WTC11 (cell line): ENCODE measurements around the gene PRKCE. TPM values are rescaled to one million over a fixed set of nuclear protein-coding genes. Genes with fewer than 3 reads are reported as not detected.

Experiments used
- ATAC-seq: fragments of 200-7000 bp; cut with Tn5 transposase; 2 replicates; pipeline ENCODE4 v1.10.0; 2021; ENCODE audit warnings: mild to moderate bottlenecking, moderate library complexity
- CTCF ChIA-PET: fragments of 300-600 bp; sonication (Branson Sonifier 250); formaldehyde crosslinking; loops from one replicate; lab custom pipeline; 2021; ENCODE audit warnings: antibody characterized with exemption; lab: Charles Lee
- POLR2A ChIA-PET: fragments of 350-600 bp; sonication (Branson Sonifier 250); formaldehyde crosslinking; loops from one replicate; lab custom pipeline; 2021; ENCODE audit warnings: antibody characterized with exemption; lab: Charles Lee
- DNase-seq: peaks from one replicate; pipeline ENCODE4 v3.0.0; 2021; ENCODE audit warnings: low spot score
- H3K27ac Mint-ChIP-seq: 2 replicates; pipeline ENCODE4 v1.8.0; 2021; ENCODE audit warnings: mixed read lengths
- H3K27me3 Mint-ChIP-seq: 2 replicates; pipeline ENCODE4 v1.8.0; 2021; ENCODE audit warnings: low read depth, mild to moderate bottlenecking, moderate library complexity, mixed read lengths
- H3K36me3 Mint-ChIP-seq: 2 replicates; pipeline ENCODE4 v1.8.0; 2021; ENCODE audit warnings: mixed read lengths
- H3K4me1 Mint-ChIP-seq: 2 replicates; pipeline ENCODE4 v1.8.0; 2022; ENCODE audit warnings: mixed read lengths
- H3K4me3 Mint-ChIP-seq: 2 replicates; pipeline ENCODE4 v1.8.0; 2021; ENCODE audit warnings: mild to moderate bottlenecking, moderate library complexity, mixed read lengths
- H3K9me3 Mint-ChIP-seq: 2 replicates; pipeline ENCODE4 v1.8.0; 2021; ENCODE audit warnings: mixed read lengths
- CREM ChIP-seq: sonication (generic); formaldehyde crosslinking; IDR thresholded peaks from 2 replicates; pipeline ENCODE4 v1.8.1; 2022; ENCODE audit warnings: mild to moderate bottlenecking, missing genetic modification reagents, moderate library complexity
- ESRRA ChIP-seq: sonication (generic); formaldehyde crosslinking; IDR thresholded peaks from 2 replicates; pipeline ENCODE4 v1.8.1; 2022; ENCODE audit warnings: mild to moderate bottlenecking, missing genetic modification reagents, borderline replicate concordance
- ETV6 ChIP-seq: sonication (generic); formaldehyde crosslinking; IDR thresholded peaks from 2 replicates; pipeline ENCODE4 v1.8.1; 2022; ENCODE audit warnings: mild to moderate bottlenecking, missing genetic modification reagents
- JUN ChIP-seq: sonication (generic); formaldehyde crosslinking; IDR thresholded peaks from 2 replicates; pipeline ENCODE4 v1.8.0; 2023; ENCODE audit warnings: mild to moderate bottlenecking, missing genetic modification reagents
- ZNF121 ChIP-seq: sonication (generic); formaldehyde crosslinking; IDR thresholded peaks from 2 replicates; pipeline ENCODE4 v1.8.0; 2023; ENCODE audit warnings: missing genetic modification reagents
- ZNF138 ChIP-seq: sonication (generic); formaldehyde crosslinking; conservative IDR thresholded peaks from 2 replicates; pipeline ENCODE4 v1.8.1; 2022; ENCODE audit warnings: mild to moderate bottlenecking, moderate library complexity, missing genetic modification reagents
- total RNA-seq: library from RNA; stranded (reverse); gene quantifications from 3 replicates; pipeline ENCODE4 v1.2.3, GENCODE V29; 2021
- TF ChIP-seq, protein P1 (sequence below): sonication (generic); formaldehyde crosslinking; IDR thresholded peaks from 2 replicates; pipeline ENCODE4 v1.8.0; 2022; ENCODE audit warnings: missing genetic modification reagents
- TF ChIP-seq, protein P2 (sequence below): sonication (generic); formaldehyde crosslinking; IDR thresholded peaks from 2 replicates; pipeline ENCODE4 v1.8.1; 2023; ENCODE audit warnings: mild to moderate bottlenecking, missing genetic modification reagents, borderline replicate concordance
- TF ChIP-seq, protein P3 (sequence below): sonication (generic); formaldehyde crosslinking; IDR thresholded peaks from 2 replicates; pipeline ENCODE4 v1.8.0; 2023; ENCODE audit warnings: missing genetic modification reagents

PRKCE gene
- total RNA-seq, 1 experiment from 2014 or later: 5.8 TPM

- Mint-ChIP-seq H3K4me1 (peaks cover 11% of the 10 kb centered on the region), H3K36me3 (no peaks in the 10 kb centered on the region), H3K4me3 (no peak overlapping the region), H3K27ac (no peak overlapping the region; the same call in 1 of the 2 replicates), H3K9me3 (no peaks in the 10 kb centered on the region), H3K27me3 (no peaks in the 10 kb centered on the region)
- ATAC-seq (no peak), DNase-seq (no peak)
- TF ChIP-seq, protein P1, sequence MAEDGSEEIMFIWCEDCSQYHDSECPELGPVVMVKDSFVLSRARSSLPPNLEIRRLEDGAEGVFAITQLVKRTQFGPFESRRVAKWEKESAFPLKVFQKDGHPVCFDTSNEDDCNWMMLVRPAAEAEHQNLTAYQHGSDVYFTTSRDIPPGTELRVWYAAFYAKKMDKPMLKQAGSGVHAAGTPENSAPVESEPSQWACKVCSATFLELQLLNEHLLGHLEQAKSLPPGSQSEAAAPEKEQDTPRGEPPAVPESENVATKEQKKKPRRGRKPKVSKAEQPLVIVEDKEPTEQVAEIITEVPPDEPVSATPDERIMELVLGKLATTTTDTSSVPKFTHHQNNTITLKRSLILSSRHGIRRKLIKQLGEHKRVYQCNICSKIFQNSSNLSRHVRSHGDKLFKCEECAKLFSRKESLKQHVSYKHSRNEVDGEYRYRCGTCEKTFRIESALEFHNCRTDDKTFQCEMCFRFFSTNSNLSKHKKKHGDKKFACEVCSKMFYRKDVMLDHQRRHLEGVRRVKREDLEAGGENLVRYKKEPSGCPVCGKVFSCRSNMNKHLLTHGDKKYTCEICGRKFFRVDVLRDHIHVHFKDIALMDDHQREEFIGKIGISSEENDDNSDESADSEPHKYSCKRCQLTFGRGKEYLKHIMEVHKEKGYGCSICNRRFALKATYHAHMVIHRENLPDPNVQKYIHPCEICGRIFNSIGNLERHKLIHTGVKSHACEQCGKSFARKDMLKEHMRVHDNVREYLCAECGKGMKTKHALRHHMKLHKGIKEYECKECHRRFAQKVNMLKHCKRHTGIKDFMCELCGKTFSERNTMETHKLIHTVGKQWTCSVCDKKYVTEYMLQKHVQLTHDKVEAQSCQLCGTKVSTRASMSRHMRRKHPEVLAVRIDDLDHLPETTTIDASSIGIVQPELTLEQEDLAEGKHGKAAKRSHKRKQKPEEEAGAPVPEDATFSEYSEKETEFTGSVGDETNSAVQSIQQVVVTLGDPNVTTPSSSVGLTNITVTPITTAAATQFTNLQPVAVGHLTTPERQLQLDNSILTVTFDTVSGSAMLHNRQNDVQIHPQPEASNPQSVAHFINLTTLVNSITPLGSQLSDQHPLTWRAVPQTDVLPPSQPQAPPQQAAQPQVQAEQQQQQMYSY: peak; percentile 74
- TF ChIP-seq ETV6 (CRISPR knock-in tag) (no peak), JUN (CRISPR knock-in tag) (no peak), CREM (CRISPR knock-in tag) (no peak), ZNF138 (no peak), ESRRA (CRISPR knock-in tag) (no peak), ZNF121 (CRISPR knock-in tag) (no peak)
- TF ChIP-seq, protein P2, sequence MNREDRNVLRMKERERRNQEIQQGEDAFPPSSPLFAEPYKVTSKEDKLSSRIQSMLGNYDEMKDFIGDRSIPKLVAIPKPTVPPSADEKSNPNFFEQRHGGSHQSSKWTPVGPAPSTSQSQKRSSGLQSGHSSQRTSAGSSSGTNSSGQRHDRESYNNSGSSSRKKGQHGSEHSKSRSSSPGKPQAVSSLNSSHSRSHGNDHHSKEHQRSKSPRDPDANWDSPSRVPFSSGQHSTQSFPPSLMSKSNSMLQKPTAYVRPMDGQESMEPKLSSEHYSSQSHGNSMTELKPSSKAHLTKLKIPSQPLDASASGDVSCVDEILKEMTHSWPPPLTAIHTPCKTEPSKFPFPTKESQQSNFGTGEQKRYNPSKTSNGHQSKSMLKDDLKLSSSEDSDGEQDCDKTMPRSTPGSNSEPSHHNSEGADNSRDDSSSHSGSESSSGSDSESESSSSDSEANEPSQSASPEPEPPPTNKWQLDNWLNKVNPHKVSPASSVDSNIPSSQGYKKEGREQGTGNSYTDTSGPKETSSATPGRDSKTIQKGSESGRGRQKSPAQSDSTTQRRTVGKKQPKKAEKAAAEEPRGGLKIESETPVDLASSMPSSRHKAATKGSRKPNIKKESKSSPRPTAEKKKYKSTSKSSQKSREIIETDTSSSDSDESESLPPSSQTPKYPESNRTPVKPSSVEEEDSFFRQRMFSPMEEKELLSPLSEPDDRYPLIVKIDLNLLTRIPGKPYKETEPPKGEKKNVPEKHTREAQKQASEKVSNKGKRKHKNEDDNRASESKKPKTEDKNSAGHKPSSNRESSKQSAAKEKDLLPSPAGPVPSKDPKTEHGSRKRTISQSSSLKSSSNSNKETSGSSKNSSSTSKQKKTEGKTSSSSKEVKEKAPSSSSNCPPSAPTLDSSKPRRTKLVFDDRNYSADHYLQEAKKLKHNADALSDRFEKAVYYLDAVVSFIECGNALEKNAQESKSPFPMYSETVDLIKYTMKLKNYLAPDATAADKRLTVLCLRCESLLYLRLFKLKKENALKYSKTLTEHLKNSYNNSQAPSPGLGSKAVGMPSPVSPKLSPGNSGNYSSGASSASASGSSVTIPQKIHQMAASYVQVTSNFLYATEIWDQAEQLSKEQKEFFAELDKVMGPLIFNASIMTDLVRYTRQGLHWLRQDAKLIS (CRISPR knock-in tag): no peak
- CTCF ChIA-PET: no interaction called here
- POLR2A ChIA-PET: interaction anchor here (0.6 kb wide), 1 partner anchor 464 kb away, joined by 3 read pairs; no protein-coding TSS in a partner anchor
Measured at GRCh38 chr2:45761635-45762034, 110.2 kb downstream of the PRKCE start.

- ATAC-seq: no peak
- Mint-ChIP-seq H3K36me3 (no peaks in the 10 kb centered on the region), H3K9me3 (no peaks in the 10 kb centered on the region)
Measured at GRCh38 chr2:45763255-45763654, 111.8 kb downstream of the PRKCE start.

More at GRCh38 chr2:45763255-45763654, 111.8 kb downstream of the PRKCE start:
- peaks cover 12% of the 10 kb centered on the region for H3K4me1 Mint-ChIP-seq
- TF ChIP-seq JUN (CRISPR knock-in tag): no peak
- TF ChIP-seq, protein P1: no peak
- TF ChIP-seq, protein P3, sequence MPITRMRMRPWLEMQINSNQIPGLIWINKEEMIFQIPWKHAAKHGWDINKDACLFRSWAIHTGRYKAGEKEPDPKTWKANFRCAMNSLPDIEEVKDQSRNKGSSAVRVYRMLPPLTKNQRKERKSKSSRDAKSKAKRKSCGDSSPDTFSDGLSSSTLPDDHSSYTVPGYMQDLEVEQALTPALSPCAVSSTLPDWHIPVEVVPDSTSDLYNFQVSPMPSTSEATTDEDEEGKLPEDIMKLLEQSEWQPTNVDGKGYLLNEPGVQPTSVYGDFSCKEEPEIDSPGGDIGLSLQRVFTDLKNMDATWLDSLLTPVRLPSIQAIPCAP (CRISPR knock-in tag): no peak
- TF ChIP-seq, all 79 proteins: peak for 0
- H3K4me3 Mint-ChIP-seq: no peak overlapping the region
- no peak for DNase-seq
- ChIA-PET POLR2A (no interaction called here), CTCF (no interaction called here)
- H3K27ac Mint-ChIP-seq: no peak overlapping the region
- H3K27me3 Mint-ChIP-seq: no peaks in the 10 kb centered on the region
